ENCODE results near the gene KCNT1.

Gene KCNT1

GRCh38 chr9:135699440-135699839 lies 2.5 kb upstream of the KCNT1 start, which contains the start of gene SOHLH1:
SOHLH1 (minus strand) TSS chr9:135699481; CDS start chr9:135699467, 14 bp downstream.
- no peak for DNase-seq (ENCODE audit: low read depth in 2 of 2)

GRCh38 chr9:135700525-135700924 lies 1.5 kb upstream of the KCNT1 start:
- no peak for DNase-seq (ENCODE audit: low read depth in 2 of 2)

- DNase-seq (ENCODE audit: low read depth in 2 of 2): no peak
These were observed 672 bp upstream of the KCNT1 start for GRCh38 chr9:135701067-135701958.

GRCh38 chr9:135703726-135704125 lies 1.7 kb downstream of the KCNT1 start:
- no peak for DNase-seq (ENCODE audit: low read depth in 2 of 2)

GRCh38 chr9:135704483-135704882 lies 2.5 kb downstream of the KCNT1 start:
- no peak for DNase-seq (ENCODE audit: low read depth in 2 of 2)

GRCh38 chr9:135705376-135705775 lies 3.4 kb downstream of the KCNT1 start:
- no peak for DNase-seq (ENCODE audit: low read depth in 2 of 2)

- DNase-seq (ENCODE audit: low read depth in 2 of 2): no peak
These were observed 4.3 kb downstream of the KCNT1 start for GRCh38 chr9:135706288-135706687.

GRCh38 chr9:135707252-135708138 lies 5.5 kb downstream of the KCNT1 start:
- no peak for DNase-seq (ENCODE audit: low read depth in 2 of 2)

GRCh38 chr9:135708164-135708563 lies 6.2 kb downstream of the KCNT1 start:
- no peak for DNase-seq (ENCODE audit: low read depth in 2 of 2)

- no peak for DNase-seq (ENCODE audit: low read depth in 2 of 2)
These were observed 9.4 kb downstream of the KCNT1 start for GRCh38 chr9:135711391-135711790.

GRCh38 chr9:135711881-135712280 lies 9.9 kb downstream of the KCNT1 start:
- no peak for DNase-seq (ENCODE audit: low read depth in 2 of 2)

GRCh38 chr9:135712613-135713295 lies 10.8 kb downstream of the KCNT1 start:
- no peak for DNase-seq (ENCODE audit: low read depth in 2 of 2)

GRCh38 chr9:135714242-135715055 lies 12.5 kb downstream of the KCNT1 start:
- no peak for DNase-seq (ENCODE audit: low read depth in 2 of 2)

- DNase-seq (ENCODE audit: low read depth in 2 of 2): no peak
These were observed 13.1 kb downstream of the KCNT1 start for GRCh38 chr9:135715056-135715595.

- DNase-seq (ENCODE audit: low read depth in 2 of 2): no peak
These were observed 14.1 kb downstream of the KCNT1 start for GRCh38 chr9:135716045-135716444.

GRCh38 chr9:135717410-135717809 lies 15.4 kb downstream of the KCNT1 start:
- DNase-seq (ENCODE audit: low read depth in 2 of 2): no peak

GRCh38 chr9:135718616-135719015 lies 16.6 kb downstream of the KCNT1 start:
- no peak for DNase-seq (ENCODE audit: low read depth in 2 of 2)

GRCh38 chr9:135719472-135719871 lies 17.5 kb downstream of the KCNT1 start:
- no peak for DNase-seq (ENCODE audit: low read depth in 2 of 2)

GRCh38 chr9:135722365-135722764 lies 20.4 kb downstream of the KCNT1 start:
- DNase-seq (ENCODE audit: low read depth in 2 of 2): no peak

- DNase-seq (ENCODE audit: low read depth in 2 of 2): no peak
These were observed 22.3 kb downstream of the KCNT1 start for GRCh38 chr9:135724186-135724787.

Measured in stimulated activated CD8-positive, alpha-beta memory T cell treated with anti-CD3 and anti-CD28 coated beads, Interleukin-2, amount 100 ng/mL, for 48 hours (primary cell).